Vagina (tissue), 2 donors: ENCODE data around the gene ST6GALNAC4. TPM values are rescaled to one million over a fixed set of nuclear protein-coding genes. Genes with fewer than 3 reads are reported as not detected.

ENCODE experiments used
- DNase-seq, 2 donors: peaks; one replicate each; pipeline ENCODE4 v3.0.0-alpha.2; 2017; ENCODE audit errors: extremely low spot score in 2 of 2
- H3K27ac ChIP-seq: fragments of 200-600 bp; sonication (generic); one replicate; pipeline ENCODE4 v1.5.1; 2019
- H3K27me3 ChIP-seq: fragments of 200-600 bp; sonication (generic); one replicate; pipeline ENCODE4 v1.5.1; 2019
- H3K36me3 ChIP-seq, 2 donors: fragments of 200-600 bp; sonication (generic); one replicate each; pipeline ENCODE4 v1.5.1; 2017 to 2019
- H3K4me1 ChIP-seq: fragments of 200-600 bp; sonication (generic); one replicate; pipeline ENCODE4 v1.5.1; 2019
- H3K4me3 ChIP-seq, 2 donors: fragments of 200-600 bp; sonication (generic); 1 replicate in 1 of 2; 2 replicates in 1 of 2; pipeline ENCODE4 v1.5.1; 2016 to 2019
- H3K9me3 ChIP-seq: fragments of 200-600 bp; sonication (generic); one replicate; pipeline ENCODE4 v1.5.1; 2019
- CTCF ChIP-seq, 3 experiments: fragments of 450-650 bp in 2 of 3; fragments of 200-600 bp in 1 of 3; sonication (generic) in 1 of 3; IDR thresholded peaks; one replicate each; pipeline ENCODE4 v1.5.1; 2017 to 2019; ENCODE audit warnings: antibody characterized with exemption in 3 of 3, mild to moderate bottlenecking in 2 of 3, moderate library complexity in 2 of 3
- POLR2A ChIP-seq, 2 donors: fragments of 450-650 bp; IDR thresholded peaks; one replicate each; pipeline ENCODE4 v1.6.1; 2017; ENCODE audit warnings: antibody characterized with exemption in 2 of 2, mild to moderate bottlenecking in 2 of 2, moderate library complexity in 2 of 2
- POLR2AphosphoS5 ChIP-seq, 2 donors: sonication (generic); formaldehyde crosslinking; IDR thresholded peaks; one replicate each; pipeline ENCODE4 v1.9.0; 2017; ENCODE audit warnings: antibody characterized with exemption in 2 of 2, mild to moderate bottlenecking in 2 of 2, low read depth in 1 of 2; ENCODE audit not compliant: insufficient read depth in 1 of 2
- intact Hi-C: fragments of 100-400 bp; cut with DNase I; formaldehyde crosslinking; loops from one replicate; pipeline ENCODE4 v1.15.1; 2023
- total RNA-seq: library from RNA; depleted of rRNA; stranded (reverse); fragments of >200 nt; gene quantifications from one replicate; pipeline ENCODE4 v1.2.3, GENCODE V29; 2016

ST6GALNAC4 gene
- total RNA-seq, 1 donor from 2014 or later: 33.1 TPM

DNA sequence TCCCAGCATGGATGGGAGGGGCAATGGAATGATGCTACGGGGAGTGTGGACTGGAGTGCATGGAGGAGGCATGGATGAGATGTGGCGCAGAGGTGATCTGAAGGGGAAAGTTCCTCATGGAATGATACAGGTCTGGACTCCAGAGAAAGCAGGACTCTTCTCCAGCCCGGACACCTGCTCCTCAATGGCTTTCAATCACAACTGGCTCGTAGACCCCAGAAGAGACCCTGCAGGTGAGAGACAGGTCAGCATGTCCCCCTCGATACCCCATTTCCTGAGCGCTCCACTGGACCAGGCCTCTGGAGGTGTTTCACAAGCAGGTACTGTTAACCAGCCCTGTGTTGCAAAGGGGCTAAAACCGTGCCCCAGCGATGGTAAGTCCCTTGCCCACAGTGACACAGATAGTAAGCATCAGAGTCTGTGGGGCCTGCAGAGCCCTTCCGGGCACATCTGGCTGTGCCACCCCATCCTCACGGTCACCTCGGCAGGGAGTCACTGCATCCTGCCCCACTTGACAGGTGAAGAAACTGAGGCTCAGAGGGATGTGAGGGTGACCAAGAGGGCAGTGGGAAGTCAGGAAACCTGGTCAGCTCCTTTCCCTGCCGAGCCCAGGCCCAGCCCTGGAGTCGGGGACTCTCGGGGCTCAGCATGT, 26.3 kb upstream of the ST6GALNAC4 start:
- intact Hi-C loops: loop anchor here (5.0 kb wide), 3 partner anchors 39 to 174 kb away; partner anchors contain the start of gene EEIG1
- peaks cover 52% of the 10 kb centered on the region for H3K4me1 ChIP-seq
- H3K9me3 ChIP-seq: no peaks in the 10 kb centered on the region
- H3K27ac ChIP-seq: peak overlapping the region; percentile 77
- no peak for TF ChIP-seq POLR2AphosphoS5 (IDR thresholded peaks at IDR 0.05; ENCODE audit: insufficient read depth in 1 of 2, low read depth in 1 of 2)
- TF ChIP-seq CTCF (IDR thresholded peaks at IDR 0.05): no peak
- TF ChIP-seq POLR2A (IDR thresholded peaks at IDR 0.05): no peak
- DNase-seq: no peak
- H3K4me3 ChIP-seq: no peak overlapping the region
- peaks cover 0 to 32% of the 10 kb centered on the region in 2 donors for H3K36me3 ChIP-seq
- no peaks in the 10 kb centered on the region for H3K27me3 ChIP-seq

- H3K9me3 ChIP-seq: no peaks in the 10 kb centered on the region
- DNase-seq: no peak
- no peak for TF ChIP-seq POLR2A (IDR thresholded peaks at IDR 0.05)
- peak in 1 of 2 donors; percentile 39 for TF ChIP-seq POLR2AphosphoS5 (IDR thresholded peaks at IDR 0.05; ENCODE audit: insufficient read depth in 1 of 2, low read depth in 1 of 2)
- peak; percentile 57 to 91 (median 72) for TF ChIP-seq CTCF (IDR thresholded peaks at IDR 0.05)
- H3K4me3 ChIP-seq: no peak overlapping the region
- intact Hi-C loops: loop anchor here (5.0 kb wide), 3 partner anchors 40 to 175 kb away; partner anchors contain the start of gene EEIG1
- no peaks in the 10 kb centered on the region for H3K27me3 ChIP-seq
- H3K27ac ChIP-seq: peak overlapping the region; percentile 77
- H3K36me3 ChIP-seq: peaks cover 0 to 32% of the 10 kb centered on the region in 2 donors
- peaks cover 55% of the 10 kb centered on the region for H3K4me1 ChIP-seq
These were observed 25.6 kb upstream of the ST6GALNAC4 start for GRCh38 chr9:127942216-127943010.

DNA sequence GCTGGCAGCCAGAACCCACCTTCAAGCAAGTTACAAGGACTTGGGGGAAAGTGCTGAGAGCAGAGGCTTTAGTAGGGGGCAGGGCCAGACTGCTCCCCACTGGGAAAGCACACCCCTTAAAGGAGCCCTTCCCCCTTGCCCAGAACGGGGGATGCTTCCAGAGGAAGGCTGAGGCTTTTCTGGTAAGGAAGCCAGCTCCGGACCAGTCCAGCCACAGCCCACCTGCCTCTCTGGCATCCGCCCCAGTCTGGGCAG, 25.0 kb upstream of the ST6GALNAC4 start:
- peaks cover 0 to 32% of the 10 kb centered on the region in 2 donors for H3K36me3 ChIP-seq
- TF ChIP-seq CTCF (IDR thresholded peaks at IDR 0.05): no peak
- no peak for TF ChIP-seq POLR2AphosphoS5 (IDR thresholded peaks at IDR 0.05; ENCODE audit: insufficient read depth in 1 of 2, low read depth in 1 of 2)
- TF ChIP-seq POLR2A (IDR thresholded peaks at IDR 0.05): no peak
- no peak for DNase-seq
- H3K9me3 ChIP-seq: no peaks in the 10 kb centered on the region
- H3K27me3 ChIP-seq: no peaks in the 10 kb centered on the region
- H3K4me3 ChIP-seq: no peak overlapping the region
- peaks cover 57% of the 10 kb centered on the region for H3K4me1 ChIP-seq
- intact Hi-C loops: loop anchor here (5.0 kb wide), 3 partner anchors 40 to 175 kb away; partner anchors contain the start of gene EEIG1
- H3K27ac ChIP-seq: peak overlapping the region; percentile 77

DNA sequence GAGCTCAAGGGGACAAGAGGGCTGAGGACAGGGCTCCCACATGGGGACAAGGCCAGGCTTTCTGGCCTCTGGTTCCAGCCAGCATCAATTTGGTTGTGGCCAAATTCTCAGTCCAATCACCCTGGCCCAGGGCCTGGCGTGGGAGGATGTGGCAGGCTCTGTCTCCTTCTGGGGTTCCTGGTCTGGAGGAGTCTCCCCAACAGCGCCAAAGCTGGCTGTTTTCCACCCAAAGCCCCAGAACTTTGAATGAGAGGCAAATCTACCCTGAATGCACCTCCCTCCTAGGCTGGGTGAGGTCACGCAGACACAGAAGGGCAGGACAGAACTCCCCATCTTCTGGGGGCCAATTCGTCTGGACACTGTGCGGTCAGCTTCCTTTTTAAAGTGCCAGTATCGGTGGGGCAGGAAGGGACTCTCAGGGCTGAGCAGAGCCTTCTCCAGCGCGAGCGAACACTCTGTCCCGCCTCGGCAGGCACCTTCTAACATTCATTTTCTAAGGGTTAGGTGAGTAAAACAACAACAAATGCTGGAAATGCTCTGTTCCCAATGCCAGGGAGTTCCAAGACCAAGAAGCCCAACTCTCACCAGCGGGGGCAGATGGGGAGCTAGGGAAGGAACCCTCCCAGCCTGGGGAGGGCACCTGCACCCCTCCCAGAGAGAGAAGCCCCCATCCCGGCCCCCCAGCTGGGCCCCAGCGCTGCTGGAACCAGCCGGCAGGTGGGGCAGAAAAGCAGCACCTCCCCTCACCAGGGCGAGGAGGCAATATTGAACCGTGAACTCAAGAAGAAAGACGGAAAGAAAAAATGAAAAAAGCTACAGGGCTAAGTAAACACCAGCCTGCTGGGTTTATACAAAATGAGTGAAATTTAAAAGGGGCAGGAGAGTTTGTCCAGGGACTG, 24.5 kb upstream of the ST6GALNAC4 start:
- DNase-seq: no peak
- Histone ChIP-seq H3K9me3 (no peaks in the 10 kb centered on the region), H3K4me1 (peaks cover 57% of the 10 kb centered on the region), H3K27ac (peak overlapping the region; percentile 77), H3K27me3 (no peaks in the 10 kb centered on the region), H3K4me3 (no peak overlapping the region), H3K36me3 (peaks cover 0 to 32% of the 10 kb centered on the region in 2 donors)
- intact Hi-C loops: loop anchor here (5.0 kb wide), 3 partner anchors 41 to 176 kb away; partner anchors contain the start of gene EEIG1
- TF ChIP-seq POLR2A (IDR thresholded peaks at IDR 0.05): no peak
- no peak for TF ChIP-seq POLR2AphosphoS5 (IDR thresholded peaks at IDR 0.05; ENCODE audit: insufficient read depth in 1 of 2, low read depth in 1 of 2)
- no peak for TF ChIP-seq CTCF (IDR thresholded peaks at IDR 0.05)
